Stimulated activated naive CD4-positive, alpha-beta T cell (primary cell): ENCODE results near the gene KIAA0753.
A peak's percentile ranks its signal among the peaks of the same experiment; 100 is the strongest.

Experiments used
- DNase-seq, 6 experiments: peaks; one replicate each; lab custom pipeline; 2025; lab: John Stamatoyannopoulos, UW

KIAA0753 gene

GRCh38 chr17:6569370-6570285 lies 70.9 kb downstream of the KIAA0753 start:
- DNase-seq = no peak

GRCh38 chr17:6568184-6568758 lies 72.2 kb downstream of the KIAA0753 start:
- no peak for DNase-seq

DNA sequence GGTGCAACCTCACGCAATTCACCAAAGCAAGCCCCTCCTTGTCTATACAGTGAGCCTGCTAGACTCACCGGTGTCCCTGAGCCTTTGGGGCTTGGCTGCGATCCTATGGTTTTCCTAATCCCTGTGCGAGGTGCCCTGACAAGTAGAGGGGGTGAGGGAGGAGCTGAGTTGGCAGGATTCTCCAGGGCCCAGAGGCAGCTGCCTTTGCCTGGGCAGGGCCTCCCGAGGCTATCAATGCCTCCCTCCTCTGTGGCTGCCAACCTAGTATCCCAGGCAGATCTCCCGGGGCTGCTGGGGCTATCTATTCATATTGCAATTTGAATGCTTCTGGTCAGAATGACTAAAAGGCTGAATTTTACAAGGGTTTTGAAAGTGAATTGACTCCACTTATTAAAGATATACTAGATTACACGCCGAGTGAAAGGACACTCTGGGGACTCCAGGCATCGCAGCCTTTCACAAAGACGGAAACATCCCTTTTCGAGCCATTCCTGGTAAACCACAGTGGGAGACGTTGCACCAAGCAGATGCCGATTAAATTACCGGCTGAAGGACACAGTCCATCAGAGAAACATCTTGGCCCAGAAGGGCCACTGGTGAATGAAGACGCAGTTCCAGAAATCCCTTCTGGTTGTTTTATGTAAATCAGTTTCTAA lies 72.9 kb downstream of the KIAA0753 start:
- no peak for DNase-seq

GRCh38 chr17:6561446-6561845 lies 79.1 kb downstream of the KIAA0753 start:
- DNase-seq = no peak

DNA sequence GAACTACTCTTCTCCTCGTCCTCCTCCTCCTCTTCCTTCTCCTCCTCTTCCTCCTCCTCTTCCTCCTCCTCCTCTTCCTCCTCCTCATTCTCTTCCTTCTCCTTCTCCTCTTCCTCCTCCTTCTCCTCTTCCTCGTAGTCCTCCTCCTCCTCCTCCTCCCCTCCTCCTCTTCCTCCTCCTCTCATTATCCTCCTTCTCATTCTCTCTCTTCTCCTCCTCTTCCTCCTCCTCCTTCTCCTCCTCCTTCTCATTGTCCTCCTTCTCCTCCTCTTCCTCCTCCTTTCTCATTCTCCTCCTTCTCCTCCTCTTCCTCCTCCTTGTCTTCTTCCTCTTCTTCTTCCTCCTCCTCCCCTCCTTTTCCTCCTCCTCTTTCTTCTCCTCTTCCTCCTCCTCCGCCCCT lies 80.0 kb downstream of the KIAA0753 start:
- no peak for DNase-seq

DNA sequence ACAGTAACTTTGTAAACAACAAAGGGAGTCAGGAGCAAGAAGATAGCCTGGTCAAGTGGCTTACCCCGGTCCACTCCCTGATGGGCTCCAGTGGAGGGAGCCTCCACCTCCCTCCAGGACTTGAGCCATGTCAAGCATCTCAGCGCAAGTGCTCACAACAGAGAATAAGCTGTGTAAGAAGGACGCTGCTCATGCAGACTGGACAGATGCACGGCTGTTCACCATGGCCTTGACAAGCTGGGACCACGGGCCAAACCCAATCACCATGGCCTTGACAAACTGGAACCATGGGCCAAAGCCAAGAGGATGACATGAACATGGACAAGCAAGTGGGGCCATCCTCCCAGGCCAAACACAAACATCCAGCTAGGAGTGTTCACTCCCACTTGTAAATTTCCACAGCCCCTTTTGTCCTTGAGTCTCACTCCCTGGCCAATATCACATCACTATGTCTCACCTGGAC lies 80.7 kb downstream of the KIAA0753 start:
- no peak for DNase-seq

- DNase-seq = no peak
Observed at GRCh38 chr17:6558932-6559752, 81.4 kb downstream of the KIAA0753 start.

GRCh38 chr17:6558276-6558675 lies 82.2 kb downstream of the KIAA0753 start:
- DNase-seq = no peak

- DNase-seq = no peak
Observed at GRCh38 chr17:6557040-6557438, 83.5 kb downstream of the KIAA0753 start.

DNA sequence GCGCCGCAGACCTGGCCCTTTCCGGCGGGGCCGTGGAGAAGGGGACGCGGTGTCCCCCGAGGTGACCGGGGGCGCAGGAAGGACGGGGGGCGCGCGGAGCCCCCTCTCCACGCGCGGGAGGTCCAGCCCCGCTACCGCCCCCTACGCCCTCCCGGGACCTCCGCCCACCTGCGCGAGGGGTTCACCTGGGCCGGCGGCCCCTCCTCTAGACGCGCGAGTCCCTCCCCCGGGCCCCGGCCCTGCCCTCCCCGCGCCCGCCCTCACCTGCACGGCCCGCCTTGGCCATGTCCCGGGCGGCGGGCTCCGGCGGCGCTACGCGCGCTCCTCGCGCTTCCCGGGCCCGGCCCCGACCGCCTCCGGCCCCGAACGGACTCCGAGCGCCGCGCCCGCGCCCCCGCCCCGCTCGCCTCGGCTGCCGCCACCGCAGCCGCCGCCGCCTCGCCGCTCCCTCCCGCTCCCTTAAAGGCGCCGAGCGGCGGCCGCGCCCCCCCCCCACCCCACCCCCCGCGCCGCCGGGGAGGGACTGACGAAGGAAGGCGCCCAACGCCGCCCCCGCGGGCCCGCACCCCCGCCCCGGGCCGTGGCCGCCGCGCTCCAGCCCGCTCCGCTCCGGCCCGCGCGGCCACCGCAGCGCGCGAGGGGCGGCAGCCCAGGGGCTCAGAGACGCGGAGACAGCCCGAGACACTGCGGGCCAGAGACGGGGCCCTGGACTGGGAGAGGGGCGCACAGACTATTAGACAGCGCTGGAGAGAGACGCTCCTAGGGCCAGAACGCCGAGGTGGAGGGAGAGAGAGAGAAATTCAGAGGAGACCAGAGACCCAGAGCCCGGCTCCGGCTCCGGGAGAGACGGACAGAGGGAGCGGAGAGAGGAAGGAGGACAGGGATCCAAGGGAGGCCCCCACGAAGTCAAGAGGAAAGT lies 84.1 kb downstream of the KIAA0753 start, which contains the start of gene PITPNM3:
Gene PITPNM3, minus strand, starts transcription at position 435 of the 919 bp plus-strand sequence. Its CDS starts 149 bp downstream, at position 286.
- DNase-seq = no peak

- no peak for DNase-seq
Observed at GRCh38 chr17:6555331-6556120, 85.0 kb downstream of the KIAA0753 start.

DNA sequence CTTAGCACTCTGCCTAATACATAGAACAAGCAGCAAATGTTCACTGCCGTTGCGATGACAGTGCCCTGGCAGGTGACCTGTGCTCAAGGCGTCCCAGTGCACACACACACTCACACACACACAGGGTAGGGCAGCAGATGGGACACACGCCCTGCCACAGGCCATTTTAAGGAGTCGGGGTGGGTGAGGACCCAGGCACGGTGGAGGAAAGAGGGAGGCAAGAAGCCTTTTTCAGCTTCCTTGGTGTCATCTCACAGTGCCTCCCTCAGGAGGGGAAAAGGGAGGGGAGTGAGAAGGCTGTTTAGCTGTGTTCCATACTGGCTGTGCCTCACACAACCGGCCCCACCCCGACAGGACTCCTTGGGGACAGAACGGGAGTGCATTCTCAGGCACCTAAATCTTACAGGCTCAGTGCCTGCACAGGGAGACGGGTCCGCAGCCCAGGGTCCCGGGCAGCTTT lies 85.6 kb downstream of the KIAA0753 start:
- DNase-seq = no peak

DNA sequence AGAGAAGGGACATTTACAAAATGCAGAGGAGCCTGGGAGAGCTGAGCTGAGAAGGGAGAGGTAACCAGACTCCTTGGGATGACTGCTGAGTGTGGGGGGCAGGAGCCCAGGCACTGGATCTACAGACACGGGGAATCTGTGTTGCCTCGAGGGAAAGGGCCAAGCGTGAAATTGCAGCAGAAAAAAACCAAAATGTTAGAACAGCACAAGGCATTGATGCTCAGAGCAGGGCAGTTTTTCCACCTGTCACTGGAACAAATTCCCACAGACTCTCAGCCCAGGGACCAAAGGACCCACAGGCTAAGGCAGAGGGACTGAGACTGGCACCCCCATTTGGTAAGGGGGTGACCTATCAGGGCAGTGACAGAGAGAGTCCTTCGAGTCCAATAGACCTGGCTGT lies 86.2 kb downstream of the KIAA0753 start:
- no peak for DNase-seq

GRCh38 chr17:6551869-6552531 lies 88.5 kb downstream of the KIAA0753 start:
- DNase-seq = no peak

GRCh38 chr17:6551356-6551755 lies 89.2 kb downstream of the KIAA0753 start:
- DNase-seq = no peak

DNA sequence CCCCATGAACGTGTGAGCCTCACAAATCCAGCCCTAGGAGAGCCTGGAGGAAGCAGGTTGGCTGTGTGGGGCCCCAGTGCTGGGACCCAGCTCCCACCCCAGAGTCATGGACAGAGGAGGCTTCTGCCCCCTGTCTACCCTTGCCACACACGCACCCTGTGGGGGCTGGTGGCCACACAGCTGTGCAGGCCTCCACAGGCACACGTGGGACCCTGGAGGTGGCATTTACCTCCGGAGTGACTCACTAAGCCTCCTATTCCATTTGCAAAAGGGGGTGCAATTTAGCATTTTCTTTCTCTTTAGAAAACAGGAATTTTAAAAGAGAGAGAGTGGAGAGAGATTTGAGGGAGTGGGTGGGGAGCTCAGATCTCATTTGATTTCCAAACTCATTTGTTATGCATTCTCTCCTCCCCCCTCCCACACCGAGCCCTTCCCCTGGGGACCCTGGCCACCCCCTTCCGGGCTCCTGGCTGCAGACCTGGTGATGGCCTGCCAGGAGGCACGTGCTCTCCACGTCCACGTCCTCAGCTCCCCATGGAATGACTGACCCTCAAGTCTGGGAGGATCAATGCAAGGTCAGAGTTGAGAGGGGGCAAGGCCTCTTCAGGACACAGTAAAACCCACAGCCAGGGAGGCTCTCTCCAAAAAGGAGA lies 91.0 kb downstream of the KIAA0753 start:
- DNase-seq = no peak

DNA sequence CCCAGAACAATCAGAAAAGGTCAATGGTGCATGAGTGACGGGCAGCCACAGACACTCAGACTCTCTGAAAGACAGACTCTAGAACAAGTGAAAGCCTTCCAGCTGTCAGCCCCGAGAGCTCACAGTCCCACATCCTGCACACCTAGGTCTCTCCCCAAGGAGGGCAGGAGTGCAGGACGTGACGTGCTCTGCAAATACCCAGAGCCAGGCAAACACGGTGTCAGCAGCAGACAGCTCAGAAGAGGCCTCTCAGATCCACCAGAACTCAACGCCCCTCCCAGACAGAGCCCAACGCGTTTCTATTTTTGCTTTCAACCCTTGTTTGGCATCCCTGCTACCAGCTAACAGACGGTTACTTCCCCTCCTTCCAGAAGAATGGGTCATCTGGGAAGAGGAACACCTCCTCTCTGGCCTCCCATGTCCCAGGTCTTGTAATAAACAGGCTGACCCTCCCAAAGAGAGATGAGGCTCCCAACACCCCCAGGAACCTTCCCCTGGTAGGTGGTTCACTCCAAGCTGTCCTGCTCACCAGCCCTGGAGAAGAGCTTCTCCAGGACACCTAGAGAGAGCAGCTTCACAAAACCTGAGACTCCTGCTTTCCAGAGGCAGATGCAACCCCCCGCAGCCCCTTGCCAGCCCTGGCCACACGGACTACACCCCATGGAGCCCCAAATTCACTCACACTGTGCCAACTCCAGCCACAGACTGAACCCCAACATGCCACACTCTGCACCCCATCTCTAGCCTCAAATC lies 91.8 kb downstream of the KIAA0753 start:
- DNase-seq = peak in 3 of 6 experiments; percentile 8 to 19 (median 12)

GRCh38 chr17:6548034-6548433 lies 92.5 kb downstream of the KIAA0753 start:
- DNase-seq = no peak
